Stomach smooth muscle (tissue), 2 donors: ENCODE results near the gene ATP7A.
"Not testable (repeated sequence)": the region's sequence is repeated elsewhere in the genome, so short reads cannot be mapped to it uniquely, and the experiment has no call there.

Experiments used
- H3K27ac ChIP-seq: one replicate; pipeline ENCODE4 v1.7.0; 2013; ENCODE audit warnings: mild to moderate bottlenecking, low read length, inconsistent platforms
- H3K27me3 ChIP-seq, 2 donors: one replicate each; pipeline ENCODE4 v1.7.0; 2013; ENCODE audit warnings: low read length in 2 of 2; ENCODE audit not compliant: insufficient read depth in 2 of 2, control insufficient read depth in 1 of 2
- H3K36me3 ChIP-seq, 2 donors: one replicate each; pipeline ENCODE4 v1.7.0; 2013; ENCODE audit warnings: low read length in 2 of 2; ENCODE audit not compliant: control insufficient read depth in 2 of 2, insufficient read depth in 2 of 2
- H3K4me1 ChIP-seq: one replicate; pipeline ENCODE4 v1.7.0; 2013; ENCODE audit warnings: low read length; ENCODE audit not compliant: control insufficient read depth, insufficient read depth
- H3K4me3 ChIP-seq, 2 donors: one replicate each; pipeline ENCODE4 v1.7.0; 2013; ENCODE audit warnings: low read length in 2 of 2
- H3K9ac ChIP-seq, 2 donors: one replicate each; pipeline ENCODE4 v1.7.0; 2013; ENCODE audit warnings: low read length in 2 of 2, mild to moderate bottlenecking in 1 of 2
- H3K9me3 ChIP-seq, 2 donors: one replicate each; pipeline ENCODE4 v1.7.0; 2013; ENCODE audit warnings: low read length in 2 of 2; ENCODE audit not compliant: control insufficient read depth in 2 of 2
- donor health status: healthy.
- donor health status: Pancreatic carcinoma.

Gene ATP7A

DNA sequence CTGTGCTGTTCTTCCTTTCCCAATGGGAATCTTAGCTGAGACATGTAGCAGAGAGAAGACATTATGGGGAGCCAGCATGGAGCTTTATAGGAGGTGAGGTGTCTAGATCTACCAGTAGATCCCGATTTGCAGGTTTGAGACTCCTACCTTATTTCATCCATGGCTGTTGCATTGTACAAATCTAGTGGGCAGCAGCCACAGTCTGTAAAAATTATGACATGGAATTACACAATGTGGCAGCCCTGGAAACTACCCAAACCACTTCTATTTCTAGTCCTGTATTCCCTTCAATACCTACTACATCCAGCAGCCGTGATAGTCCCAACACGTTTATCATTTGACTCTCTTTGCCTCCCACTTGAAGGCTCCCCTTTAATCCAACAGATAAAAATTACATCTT, 8.1 kb downstream of the ATP7A start:
- H3K4me1 ChIP-seq, result no peaks in the 10 kb centered on the region
- H3K27ac ChIP-seq, result no peak overlapping the region
- no peaks in the 10 kb centered on the region for H3K9me3 ChIP-seq
- no peak overlapping the region for H3K4me3 ChIP-seq
- no peaks in the 10 kb centered on the region for H3K36me3 ChIP-seq
- H3K9ac ChIP-seq, result no peak overlapping the region
- no peaks in the 10 kb centered on the region for H3K27me3 ChIP-seq

DNA sequence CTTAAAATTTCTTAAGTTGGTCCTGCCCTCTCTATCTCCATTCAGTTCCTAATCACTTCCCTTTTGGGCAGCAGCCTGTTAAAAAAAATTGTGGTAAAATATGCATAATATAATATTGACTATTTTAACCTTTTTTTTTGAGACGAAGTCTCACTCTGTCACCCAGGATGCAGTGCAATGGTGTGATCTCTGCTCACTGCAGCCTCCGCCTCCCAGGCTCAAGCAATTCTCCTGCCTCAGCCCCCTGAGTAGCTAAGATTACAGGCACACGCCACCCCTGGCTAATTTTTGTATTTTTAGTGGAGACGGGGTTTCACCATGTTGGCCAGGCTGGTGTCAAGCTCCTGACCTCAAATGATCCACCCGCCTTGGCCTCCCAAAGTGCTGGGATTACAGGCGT, 8.9 kb downstream of the ATP7A start:
- not testable (repeated sequence) for H3K9ac ChIP-seq, H3K27ac ChIP-seq, H3K36me3 ChIP-seq, H3K4me3 ChIP-seq, H3K9me3 ChIP-seq, H3K4me1 ChIP-seq, H3K27me3 ChIP-seq

DNA sequence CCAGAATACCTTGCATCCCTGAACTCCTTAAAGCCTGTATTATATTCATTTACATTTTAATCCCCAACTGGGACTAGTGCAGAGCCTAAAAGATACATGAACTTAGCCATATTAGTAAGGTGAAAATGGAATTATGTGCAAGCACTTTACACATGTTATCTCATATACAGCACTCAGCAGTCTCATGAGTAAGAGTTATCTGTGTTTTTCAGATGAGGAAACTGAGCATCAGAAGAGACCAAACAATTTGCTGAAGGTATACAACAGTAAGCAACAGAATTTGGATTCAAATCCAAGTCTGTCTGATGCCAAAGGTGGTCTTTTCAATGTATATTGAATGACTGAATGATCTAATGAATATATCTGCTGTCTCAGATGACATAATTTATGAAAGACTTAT, 12.3 kb downstream of the ATP7A start:
- Histone ChIP-seq H3K27ac (no peak overlapping the region), H3K9me3 (no peaks in the 10 kb centered on the region), H3K4me1 (no peaks in the 10 kb centered on the region)

GRCh38 chrX:77924320-77924859, 13.9 kb downstream of the ATP7A start:
- Histone ChIP-seq H3K27me3 (no peaks in the 10 kb centered on the region), H3K4me1 (no peaks in the 10 kb centered on the region), H3K36me3 (no peaks in the 10 kb centered on the region), H3K4me3 (no peak overlapping the region), H3K27ac (no peak overlapping the region), H3K9me3 (no peaks in the 10 kb centered on the region), H3K9ac (no peak overlapping the region)

More for the DNA sequence above, 12.3 kb downstream of the ATP7A start:
- Histone ChIP-seq H3K36me3 (no peaks in the 10 kb centered on the region), H3K9ac (no peak overlapping the region), H3K27me3 (no peaks in the 10 kb centered on the region), H3K4me3 (no peak overlapping the region)

GRCh38 chrX:77925764-77926163, 15.3 kb downstream of the ATP7A start:
- H3K27me3 ChIP-seq, result no peaks in the 10 kb centered on the region
- no peaks in the 10 kb centered on the region for H3K4me1 ChIP-seq

DNA sequence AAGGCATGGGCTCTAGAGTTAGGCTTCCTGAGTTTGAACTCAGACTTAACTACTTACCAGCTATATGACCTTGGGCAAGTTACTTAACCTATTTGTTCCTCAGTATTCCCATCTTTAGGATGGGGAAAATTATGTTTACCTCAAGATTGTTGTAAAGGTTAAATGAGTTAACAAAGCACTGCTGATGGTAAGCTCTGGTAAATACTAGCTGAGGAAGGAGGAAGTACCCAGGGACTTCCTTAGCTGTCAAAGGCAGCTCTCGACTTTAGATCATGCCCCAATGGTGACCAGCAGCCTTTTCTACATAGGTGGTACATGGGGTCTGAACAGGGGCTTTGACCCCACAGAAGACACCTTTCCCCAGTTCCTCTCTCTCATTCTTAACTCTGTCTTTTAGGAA, 20.1 kb downstream of the ATP7A start:
- Histone ChIP-seq H3K36me3 (no peaks in the 10 kb centered on the region), H3K27ac (no peak overlapping the region), H3K9ac (no peak overlapping the region), H3K4me3 (no peak overlapping the region), H3K9me3 (no peaks in the 10 kb centered on the region), H3K27me3 (no peaks in the 10 kb centered on the region), H3K4me1 (no peaks in the 10 kb centered on the region)

More at GRCh38 chrX:77925764-77926163, 15.3 kb downstream of the ATP7A start:
- no peak overlapping the region for H3K9ac ChIP-seq
- no peak overlapping the region for H3K4me3 ChIP-seq
- no peaks in the 10 kb centered on the region for H3K9me3 ChIP-seq
- no peak overlapping the region for H3K27ac ChIP-seq
- H3K36me3 ChIP-seq, result no peaks in the 10 kb centered on the region

GRCh38 chrX:77935886-77936285, 25.4 kb downstream of the ATP7A start:
- no peak overlapping the region for H3K27ac ChIP-seq
- H3K4me3 ChIP-seq, result no peak overlapping the region
- H3K9me3 ChIP-seq, result no peaks in the 10 kb centered on the region
- H3K36me3 ChIP-seq, result no peaks in the 10 kb centered on the region
- H3K4me1 ChIP-seq, result no peaks in the 10 kb centered on the region
- H3K9ac ChIP-seq, result no peak overlapping the region
- H3K27me3 ChIP-seq, result peaks cover 0 to 2% of the 10 kb centered on the region in 2 donors

- Histone ChIP-seq H3K27me3 (peaks cover 0 to 2% of the 10 kb centered on the region in 2 donors), H3K4me3 (no peak overlapping the region), H3K36me3 (no peaks in the 10 kb centered on the region), H3K9me3 (no peaks in the 10 kb centered on the region), H3K4me1 (no peaks in the 10 kb centered on the region), H3K9ac (no peak overlapping the region), H3K27ac (no peak overlapping the region)
Measured at GRCh38 chrX:77936299-77936698, 25.8 kb downstream of the ATP7A start.

GRCh38 chrX:77937291-77937690, 26.8 kb downstream of the ATP7A start:
- H3K9ac ChIP-seq, result no peak overlapping the region
- no peaks in the 10 kb centered on the region for H3K4me1 ChIP-seq
- no peaks in the 10 kb centered on the region for H3K9me3 ChIP-seq
- no peak overlapping the region for H3K27ac ChIP-seq
- H3K27me3 ChIP-seq, result peaks cover 0 to 2% of the 10 kb centered on the region in 2 donors
- no peak overlapping the region for H3K4me3 ChIP-seq
- H3K36me3 ChIP-seq, result no peaks in the 10 kb centered on the region

DNA sequence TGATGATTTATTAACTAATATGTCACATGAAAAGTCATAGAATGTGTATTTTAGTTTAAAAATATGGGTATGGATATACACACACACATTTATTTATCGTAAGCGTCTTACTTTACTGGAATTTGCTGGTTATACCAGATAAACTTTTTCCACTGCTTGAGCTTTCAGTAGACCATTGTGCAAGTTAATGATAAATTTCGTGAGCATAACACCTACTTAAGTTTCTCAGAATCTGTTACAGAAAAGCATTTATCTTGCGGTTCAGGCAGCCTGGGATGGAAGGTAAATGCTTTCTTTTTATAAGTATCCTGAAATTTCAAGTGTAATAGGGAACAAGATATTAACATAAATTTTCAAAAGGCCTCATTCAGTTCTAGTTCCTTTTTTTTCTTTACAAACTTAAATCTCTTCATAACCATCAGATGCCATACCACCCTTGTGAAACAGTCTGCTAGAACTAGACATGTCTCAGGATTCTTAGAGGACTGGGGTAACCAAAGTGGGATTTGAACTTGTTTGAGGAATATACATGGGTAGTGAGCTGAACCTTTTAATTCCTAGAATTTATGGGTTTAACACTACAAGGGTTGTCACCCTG, 27.7 kb downstream of the ATP7A start:
- no peaks in the 10 kb centered on the region for H3K36me3 ChIP-seq
- no peaks in the 10 kb centered on the region for H3K9me3 ChIP-seq
- no peak overlapping the region for H3K27ac ChIP-seq
- no peak overlapping the region for H3K4me3 ChIP-seq
- peaks cover 0 to 2% of the 10 kb centered on the region in 2 donors for H3K27me3 ChIP-seq
- no peak overlapping the region for H3K9ac ChIP-seq
- no peaks in the 10 kb centered on the region for H3K4me1 ChIP-seq

DNA sequence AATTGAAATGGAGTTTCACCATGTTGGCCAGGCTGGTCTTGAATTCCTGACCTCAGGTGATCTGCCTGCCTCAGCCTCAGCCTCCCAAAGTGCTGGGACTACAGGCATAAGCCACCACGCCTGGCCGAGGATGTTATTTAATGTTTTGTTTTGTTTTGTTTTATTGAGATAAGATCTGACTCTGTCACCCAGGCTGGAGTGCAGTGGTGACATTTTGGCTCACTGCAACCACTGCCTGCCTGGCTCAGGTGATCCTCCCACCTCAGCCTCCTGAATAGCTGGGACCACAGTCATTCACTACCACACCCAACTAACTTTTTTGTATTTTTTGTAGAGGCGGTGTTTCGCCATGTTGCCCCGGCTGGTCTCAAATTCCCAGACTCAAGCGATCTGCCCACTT, 34.5 kb downstream of the ATP7A start:
- not testable (repeated sequence) for H3K9ac ChIP-seq, H3K4me3 ChIP-seq, H3K36me3 ChIP-seq, H3K27ac ChIP-seq, H3K9me3 ChIP-seq, H3K27me3 ChIP-seq, H3K4me1 ChIP-seq
